Endothelial cell of umbilical vein (primary cell): ENCODE data around the gene NDC80. TPM values are rescaled to one million over a fixed set of nuclear protein-coding genes. Genes with fewer than 3 reads are reported as not detected.

Experiments
- BruUV-seq: library from RNA; stranded (reverse); fragments of 400-500 nt; replicated peaks from 2 replicates; lab custom pipeline; 2021; lab: Mats Ljungman, UMichigan
- CTCF ChIA-PET: fragments of 300-600, 350-600 bp; sonication (Branson Sonifier 250); formaldehyde crosslinking; loops from one replicate; lab custom pipeline; 2021; ENCODE audit warnings: antibody characterized with exemption, inconsistent platforms; lab: Charles Lee
- POLR2A ChIA-PET: fragments of 300-600, 350-600 bp; sonication (Branson Sonifier 250); formaldehyde crosslinking; loops from one replicate; lab custom pipeline; 2021; ENCODE audit warnings: antibody characterized with exemption, inconsistent platforms; lab: Charles Lee
- DNase-seq: peaks from one replicate; pipeline ENCODE4 v3.0.0-alpha.2; 2011; ENCODE audit warnings: low read depth, low spot score
- FAIRE-seq: peaks from 2 replicates; lab custom pipeline; 2011; peaks lifted over from hg19 to GRCh38; lab: Jason Lieb, UNC
- H2AFZ ChIP-seq: 2 replicates; pipeline ENCODE4 v1.6.0; 2012; ENCODE audit warnings: low read depth, low read length, control low read depth, inconsistent platforms
- H3K27ac ChIP-seq: 2 replicates; pipeline ENCODE4 v1.5.1; 2011; ENCODE audit warnings: low read depth, mild to moderate bottlenecking, control low read depth, low read length, moderate library complexity; ENCODE audit not compliant: insufficient read depth
- H3K27me3 ChIP-seq, 2 experiments: 2 replicates each; pipeline versions ENCODE4 v1.6.0 to v1.6.1; 2011; ENCODE audit warnings: low read length in 2 of 2, mixed read lengths in 1 of 2; ENCODE audit not compliant: control insufficient read depth in 2 of 2, insufficient read depth in 2 of 2
- H3K36me3 ChIP-seq, 2 experiments: 2 replicates in 1 of 2; 3 replicates in 1 of 2; pipeline ENCODE4 v1.5.1; 2011; ENCODE audit warnings: low read length in 2 of 2, mild to moderate bottlenecking in 1 of 2, moderate library complexity in 1 of 2; ENCODE audit not compliant: control insufficient read depth in 2 of 2, insufficient read depth in 2 of 2; ENCODE audit errors: extremely low read depth in 1 of 2
- H3K4me1 ChIP-seq: 3 replicates; pipeline ENCODE4 v1.5.1; 2011; ENCODE audit warnings: mild to moderate bottlenecking, low read length; ENCODE audit not compliant: control insufficient read depth, insufficient read depth; ENCODE audit errors: extremely low read depth
- H3K4me2 ChIP-seq: 2 replicates; pipeline ENCODE4 v1.6.1; 2011; ENCODE audit warnings: low read length, control low read depth, mixed read lengths; ENCODE audit not compliant: insufficient read depth
- H3K4me3 ChIP-seq, 3 experiments: fragments of 200-600 bp in 1 of 3; sonication (generic), shearing (Covaris generic) in 1 of 3; replicated peaks in 1 of 3; 2 replicates each; pipeline ENCODE4 v1.5.1; 2011 to 2016; ENCODE audit warnings: control low read depth in 3 of 3, low read length in 3 of 3, mild to moderate bottlenecking in 2 of 3, inconsistent platforms in 1 of 3, low read depth in 1 of 3, moderate library complexity in 1 of 3; ENCODE audit not compliant: insufficient read depth in 1 of 3
- H3K79me2 ChIP-seq: 2 replicates; pipeline ENCODE4 v1.6.0; 2012; ENCODE audit warnings: low read length, inconsistent platforms; ENCODE audit not compliant: control insufficient read depth, insufficient read depth
- H3K9ac ChIP-seq: replicated peaks from 2 replicates; pipeline ENCODE3; 2011; ENCODE audit warnings: low read length, control low read depth; ENCODE audit not compliant: insufficient read depth; ENCODE audit errors: extremely low read depth
- H3K9me1 ChIP-seq: replicated peaks from 3 replicates; pipeline ENCODE4 v1.6.0; 2011; ENCODE audit warnings: mild to moderate bottlenecking, low read length; ENCODE audit not compliant: control insufficient read depth, insufficient read depth; ENCODE audit errors: extremely low read depth
- H3K9me3 ChIP-seq: replicated peaks from 2 replicates; pipeline ENCODE4 v1.5.1; 2012; ENCODE audit warnings: low read length, inconsistent platforms; ENCODE audit not compliant: control insufficient read depth, insufficient read depth
- H4K20me1 ChIP-seq: replicated peaks from 2 replicates; pipeline ENCODE3; 2011; ENCODE audit warnings: mild to moderate bottlenecking, low read length; ENCODE audit not compliant: control insufficient read depth, insufficient read depth; ENCODE audit errors: extremely low read depth
- CTCF ChIP-seq, 2 donors: IDR thresholded peaks; 1 replicate in 1 of 2; 2 replicates in 1 of 2; pipeline ENCODE4 v1.5.1; 2011; ENCODE audit warnings: low read length in 2 of 2, mild to moderate bottlenecking in 2 of 2, moderate library complexity in 2 of 2, control low read depth in 1 of 2, inconsistent platforms in 1 of 2, low read depth in 1 of 2; ENCODE audit not compliant: insufficient read depth in 1 of 2; ENCODE audit errors: extremely low read depth in 1 of 2
- EZH2 ChIP-seq: IDR thresholded peaks from 2 replicates; pipeline ENCODE4 v1.6.1; 2012; ENCODE audit warnings: borderline replicate concordance, low read depth, mild to moderate bottlenecking, moderate library complexity, low read length, inconsistent platforms; ENCODE audit not compliant: severe bottlenecking
- FOS ChIP-seq: IDR thresholded peaks from 2 replicates; pipeline ENCODE4 v1.6.1; 2011; ENCODE audit warnings: mild to moderate bottlenecking, low read length, moderate library complexity, borderline replicate concordance; ENCODE audit not compliant: insufficient read depth
- GATA2 ChIP-seq: IDR thresholded peaks from 2 replicates; pipeline ENCODE4 v1.7.0; 2011; ENCODE audit warnings: low read depth, mild to moderate bottlenecking, moderate library complexity, mixed read lengths, low read length; ENCODE audit not compliant: insufficient read length, insufficient read depth
- JUN ChIP-seq: IDR thresholded peaks from 2 replicates; pipeline ENCODE4 v1.6.1; 2011; ENCODE audit warnings: borderline replicate concordance, low read depth; ENCODE audit not compliant: insufficient read length, insufficient read depth
- MAX ChIP-seq: IDR thresholded peaks from 2 replicates; pipeline ENCODE4 v1.6.1; 2011; ENCODE audit not compliant: insufficient read depth, insufficient read length
- MYC ChIP-seq: IDR thresholded peaks from one replicate; pipeline ENCODE4 v1.6.1; 2011; ENCODE audit warnings: mild to moderate bottlenecking, low read depth, low read length
- POLR2A ChIP-seq: IDR thresholded peaks from 2 replicates; pipeline ENCODE4 v1.6.1; 2012; ENCODE audit warnings: low read depth, mild to moderate bottlenecking, control low read depth, low read length
- POLR2AphosphoS5 ChIP-seq: IDR thresholded peaks from 2 replicates; pipeline ENCODE4 v1.6.1; 2012; ENCODE audit warnings: low read depth, mild to moderate bottlenecking, control low read depth, low read length, moderate library complexity; ENCODE audit not compliant: insufficient read depth
- dilution Hi-C: fragments of 300-500 bp; cut with MboI; formaldehyde crosslinking; loops from one replicate; pipeline ENCODE4 v1.15.0; 2019; ENCODE audit warnings: low sequenced_read_pairs; ENCODE audit not compliant: extremely low pct_ligation_motif_present
- intact Hi-C: fragments of 100-400 bp; cut with micrococcal nuclease; formaldehyde crosslinking; loops from one replicate; pipeline ENCODE4 v1.10.0; 2022
- polyA plus RNA-seq, 4 experiments: library from polyadenylated mRNA; depleted of rRNA in 3 of 4; stranded (reverse) in 3 of 4; unstranded in 1 of 4; fragments of >200 nt; gene quantifications; 2 replicates each; pipeline versions ENCODE4 v1.2.1 to v1.2.3, GENCODE V29; 2011 to 2012; ENCODE audit warnings: missing spikeins in 1 of 4
- total RNA-seq: library from RNA; stranded (reverse); gene quantifications from 2 replicates; pipeline ENCODE4 v1.2.3, GENCODE V29; 2021

Gene NDC80
- total and polyA plus RNA-seq, 2 donors (not counting 3 experiments of a cell fraction or from before 2014, with no cell fraction given), result 6.2 to 43.2 TPM

GRCh38 chr18:2636126-2636631 lies 64.8 kb downstream of the NDC80 start:
- Histone ChIP-seq H3K9me3 (no peaks in the 10 kb centered on the region), H3K4me3 (peak overlapping the region in 1 of 3 experiments; percentile 2), H3K9me1 (no peaks in the 10 kb centered on the region), H3K4me1 (peaks cover 12% of the 10 kb centered on the region), H3K27ac (peak overlapping the region; percentile 36), H3K79me2 (no peaks in the 10 kb centered on the region), H3K27me3 (no peaks in the 10 kb centered on the region), H4K20me1 (no peaks in the 10 kb centered on the region), H3K9ac (peak overlapping the region; percentile 23), H2AFZ (peak overlapping the region; percentile 96), H3K36me3 (no peaks in the 10 kb centered on the region), H3K4me2 (peak overlapping the region; percentile 87)
- DNase-seq (no peak), FAIRE-seq (no peak)
- ChIA-PET CTCF (no interaction called here), POLR2A (no interaction called here)
- BruUV-seq, result no TSS peak
- intact Hi-C loops (loop anchor here (2.0 kb wide), 1 partner anchor 19 kb away; the partner anchor contains the start of gene SMCHD1), dilution Hi-C loops (no loop called here)
- no peak for TF ChIP-seq EZH2
- TF ChIP-seq MAX, result no peak
- no peak for TF ChIP-seq GATA2
- no peak for TF ChIP-seq CTCF (IDR thresholded peaks at IDR 0.05; ENCODE audit: extremely low read depth in 1 of 2, insufficient read depth in 1 of 2, low read depth in 1 of 2, low read length in 2 of 2)
- no peak for TF ChIP-seq POLR2A
- TF ChIP-seq JUN, result no peak
- TF ChIP-seq MYC, result no peak
- TF ChIP-seq FOS, result no peak
- no peak for TF ChIP-seq POLR2AphosphoS5
